ENCODE measurements around the gene ANKRD37.

DNA sequence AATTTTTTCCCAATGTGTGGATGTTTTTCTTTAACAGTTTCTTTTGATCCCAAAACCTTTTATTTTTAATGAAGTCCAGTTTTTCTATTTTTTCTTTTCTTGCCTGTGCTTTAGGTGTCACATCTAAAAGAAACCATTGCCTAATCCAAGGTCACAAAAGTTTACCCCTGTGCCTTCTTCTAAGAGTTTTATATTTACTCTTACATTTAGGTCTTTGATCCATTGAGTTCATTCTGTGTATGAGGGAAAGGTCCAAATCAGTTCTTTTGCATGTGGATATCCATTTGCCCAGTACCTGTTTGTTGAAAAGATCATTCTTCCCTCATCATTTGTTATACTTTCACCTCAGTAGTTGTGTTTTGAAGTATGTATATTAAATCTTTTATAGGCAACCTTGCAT lies 13.9 kb upstream of the ANKRD37 start:
- TF ChIP-seq POLR2A (IDR thresholded peaks at IDR 0.05) = no peak
- TF ChIP-seq, protein P1, sequence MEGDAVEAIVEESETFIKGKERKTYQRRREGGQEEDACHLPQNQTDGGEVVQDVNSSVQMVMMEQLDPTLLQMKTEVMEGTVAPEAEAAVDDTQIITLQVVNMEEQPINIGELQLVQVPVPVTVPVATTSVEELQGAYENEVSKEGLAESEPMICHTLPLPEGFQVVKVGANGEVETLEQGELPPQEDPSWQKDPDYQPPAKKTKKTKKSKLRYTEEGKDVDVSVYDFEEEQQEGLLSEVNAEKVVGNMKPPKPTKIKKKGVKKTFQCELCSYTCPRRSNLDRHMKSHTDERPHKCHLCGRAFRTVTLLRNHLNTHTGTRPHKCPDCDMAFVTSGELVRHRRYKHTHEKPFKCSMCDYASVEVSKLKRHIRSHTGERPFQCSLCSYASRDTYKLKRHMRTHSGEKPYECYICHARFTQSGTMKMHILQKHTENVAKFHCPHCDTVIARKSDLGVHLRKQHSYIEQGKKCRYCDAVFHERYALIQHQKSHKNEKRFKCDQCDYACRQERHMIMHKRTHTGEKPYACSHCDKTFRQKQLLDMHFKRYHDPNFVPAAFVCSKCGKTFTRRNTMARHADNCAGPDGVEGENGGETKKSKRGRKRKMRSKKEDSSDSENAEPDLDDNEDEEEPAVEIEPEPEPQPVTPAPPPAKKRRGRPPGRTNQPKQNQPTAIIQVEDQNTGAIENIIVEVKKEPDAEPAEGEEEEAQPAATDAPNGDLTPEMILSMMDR (IDR thresholded peaks at IDR 0.05) = no peak
- TF ChIP-seq POLR2AphosphoS5 (IDR thresholded peaks at IDR 0.05) = no peak
- TF ChIP-seq EP300 (IDR thresholded peaks at IDR 0.05) = no peak
